ENCODE results near the gene CPD.

- TF ChIP-seq NFIC (IDR thresholded peaks at IDR 0.05; ENCODE audit: low read length) (no peak), HDAC1 (CRISPR knock-in tag; IDR thresholded peaks at IDR 0.05) (peak; percentile 92), CTCF (CRISPR knock-in tag; IDR thresholded peaks at IDR 0.05) (peak; percentile 97), NFE2L1 (CRISPR knock-in tag; IDR thresholded peaks at IDR 0.05; ENCODE audit: borderline replicate concordance) (no peak)
Measured at GRCh38 chr17:30477083-30477773, 98.5 kb downstream of the CPD start, which contains the start of gene GOSR1.
